HepG2 (cell line): ENCODE measurements around the gene KRT79. TPM values are rescaled to one million over a fixed set of nuclear protein-coding genes. Genes with fewer than 3 reads are reported as not detected.

Experiments used
- ATAC-seq: fragments of 200-7000 bp; cut with Tn5 transposase; 3 replicates; pipeline ENCODE4 v1.9.1; 2020; ENCODE audit warnings: mild to moderate bottlenecking, moderate library complexity
- BruUV-seq: library from RNA; stranded (reverse); fragments of 400-500 nt; replicated peaks from 2 replicates; lab custom pipeline; 2021; lab: Mats Ljungman, UMichigan
- CTCF ChIA-PET: fragments of 300-600 bp; formaldehyde crosslinking; extraction: SDS; loops from one replicate; lab custom pipeline; 2021; ENCODE audit warnings: low total read pairs, inconsistent platforms, low intra/inter-chr PET ratio; lab: Yijun Ruan, JAX
- POLR2A ChIA-PET: fragments of 350-600 bp; sonication (Branson Sonifier 250); formaldehyde crosslinking; loops from one replicate; lab custom pipeline; 2020; ENCODE audit warnings: antibody characterized with exemption, inconsistent platforms; lab: Yijun Ruan, JAX
- DNase-seq: peaks from one replicate; pipeline ENCODE4 v3.0.0-alpha.2; 2015; ENCODE audit warnings: low spot score
- FAIRE-seq: peaks from 3 replicates; lab custom pipeline; 2011; peaks lifted over from hg19 to GRCh38; lab: Jason Lieb, UNC
- H2AFZ ChIP-seq: one replicate; pipeline ENCODE4 v1.6.1; 2011; ENCODE audit warnings: low read length, inconsistent platforms
- H3K27ac ChIP-seq: fragments of 300-600 bp; 3 replicates; pipeline ENCODE4 v1.8.0; 2011; ENCODE audit warnings: mixed run types, mild to moderate bottlenecking, mixed read lengths, low read length, inconsistent platforms; ENCODE audit not compliant: insufficient read depth; ENCODE audit errors: extremely low read length
- H3K27me3 ChIP-seq, 2 experiments: fragments of 200-600 bp in 1 of 2; 2 replicates in 1 of 2; 3 replicates in 1 of 2; pipeline versions ENCODE4 v1.6.0 to v1.8.0; 2011; ENCODE audit warnings: low read length in 2 of 2, mild to moderate bottlenecking in 2 of 2, moderate library complexity in 2 of 2, inconsistent platforms in 1 of 2; ENCODE audit not compliant: insufficient read depth in 2 of 2, control insufficient read depth in 1 of 2
- H3K36me3 ChIP-seq, 2 experiments: fragments of 200-600 bp in 1 of 2; replicated peaks in 1 of 2; 2 replicates in 1 of 2; 3 replicates in 1 of 2; pipeline versions ENCODE4 v1.5.1 to v1.8.0; 2011; ENCODE audit warnings: low read length in 2 of 2, inconsistent platforms in 1 of 2; ENCODE audit not compliant: insufficient read depth in 2 of 2, control insufficient read depth in 1 of 2
- H3K4me1 ChIP-seq: 2 replicates; pipeline ENCODE4 v1.5.1; 2012; ENCODE audit warnings: low read length, inconsistent platforms; ENCODE audit not compliant: insufficient read depth
- H3K4me2 ChIP-seq: 2 replicates; pipeline ENCODE4 v1.6.0; 2011; ENCODE audit warnings: low read depth, low read length, inconsistent platforms
- H3K4me3 ChIP-seq, 3 experiments: fragments of 200-600 bp in 1 of 3; sonication (generic), shearing (Covaris generic) in 1 of 3; replicated peaks in 1 of 3; 2 replicates each; pipeline ENCODE4 v1.5.1; 2011 to 2016; ENCODE audit warnings: low read length in 3 of 3, inconsistent platforms in 2 of 3, low read depth in 2 of 3, mild to moderate bottlenecking in 2 of 3, control low read depth in 1 of 3, mixed read lengths in 1 of 3; ENCODE audit not compliant: insufficient read depth in 1 of 3
- H3K79me2 ChIP-seq: one replicate; pipeline ENCODE4 v1.6.1; 2011; ENCODE audit warnings: low read length, inconsistent platforms; ENCODE audit not compliant: insufficient read depth
- H3K9ac ChIP-seq: 2 replicates; pipeline ENCODE4 v1.6.0; 2011; ENCODE audit warnings: mild to moderate bottlenecking, low read depth, low read length, inconsistent platforms; ENCODE audit not compliant: insufficient read depth
- H3K9me3 ChIP-seq: 2 replicates; pipeline ENCODE4 v1.5.1; 2012; ENCODE audit warnings: mild to moderate bottlenecking, low read length
- H4K20me1 ChIP-seq: 2 replicates; pipeline ENCODE4 v1.6.0; 2011; ENCODE audit warnings: inconsistent platforms, mild to moderate bottlenecking, low read length, moderate library complexity; ENCODE audit not compliant: insufficient read depth
- AHDC1 ChIP-seq: sonication (generic); formaldehyde crosslinking; IDR thresholded peaks from 2 replicates; pipeline ENCODE4 v1.5.1; 2020; ENCODE audit warnings: mild to moderate bottlenecking, missing genetic modification reagents, borderline replicate concordance
- DRAP1 ChIP-seq: IDR thresholded peaks from 2 replicates; pipeline ENCODE4 v1.6.1; 2016; ENCODE audit warnings: missing genetic modification reagents, missing compliant biosample characterization
- FIP1L1 ChIP-seq: fragments of 200-400 bp; formaldehyde crosslinking; IDR thresholded peaks from 2 replicates; pipeline ENCODE4 v1.6.1; 2018; ENCODE audit warnings: low read depth, mild to moderate bottlenecking, low read length, moderate library complexity, borderline replicate concordance; ENCODE audit not compliant: insufficient read depth
- GMEB1 ChIP-seq: sonication (generic); formaldehyde crosslinking; IDR thresholded peaks from 2 replicates; pipeline ENCODE4 v1.5.1; 2020; ENCODE audit warnings: missing genetic modification reagents, mild to moderate bottlenecking, borderline replicate concordance
- JARID2 ChIP-seq: sonication (generic); formaldehyde crosslinking; IDR thresholded peaks from 2 replicates; pipeline ENCODE4 v1.8.1; 2023; ENCODE audit warnings: missing genetic modification reagents, inconsistent platforms; ENCODE audit not compliant: insufficient replicate concordance
- PAF1 ChIP-seq: IDR thresholded peaks from 2 replicates; pipeline ENCODE4 v1.6.1; 2016; ENCODE audit warnings: missing genetic modification reagents, missing compliant biosample characterization
- REL ChIP-seq: sonication (generic); formaldehyde crosslinking; conservative IDR thresholded peaks from 2 replicates; pipeline ENCODE4 v1.8.0; 2022; ENCODE audit warnings: mild to moderate bottlenecking, missing genetic modification reagents, moderate library complexity
- TIGD3 ChIP-seq: sonication (generic); formaldehyde crosslinking; IDR thresholded peaks from 2 replicates; pipeline ENCODE4 v1.5.1; 2020; ENCODE audit warnings: mild to moderate bottlenecking, missing genetic modification reagents, borderline replicate concordance
- ZMAT3 ChIP-seq: sonication (generic); formaldehyde crosslinking; conservative IDR thresholded peaks from 2 replicates; pipeline ENCODE4 v1.7.0; 2021; ENCODE audit warnings: missing genetic modification reagents
- ZNF101 ChIP-seq: sonication (generic); formaldehyde crosslinking; IDR thresholded peaks from 2 replicates; pipeline ENCODE4 v1.4.0; 2020; ENCODE audit warnings: mild to moderate bottlenecking, low read depth, missing genetic modification reagents, borderline replicate concordance
- ZNF296 ChIP-seq: sonication (generic); formaldehyde crosslinking; conservative IDR thresholded peaks from 2 replicates; pipeline ENCODE4 v1.5.0; 2020; ENCODE audit warnings: mild to moderate bottlenecking, missing genetic modification reagents
- ZNF503 ChIP-seq: sonication (generic); formaldehyde crosslinking; IDR thresholded peaks from 2 replicates; pipeline ENCODE4 v1.4.0; 2020; ENCODE audit warnings: missing genetic modification reagents
- ZNF7 ChIP-seq: IDR thresholded peaks from 2 replicates; pipeline ENCODE4 v1.6.1; 2016; ENCODE audit warnings: missing biosample characterization, missing genetic modification reagents
- WGBS: methylation state at CpG from one replicate; pipeline ENCODE4 v1.1.6; 2017; ENCODE audit warnings: low lambda C conversion rate; 5-methylcytosine and 5-hydroxymethylcytosine counted together
- in situ Hi-C: cut with HindIII; loops from 2 replicates; pipeline ENCODE4 v1.10.0; 2017; ENCODE audit warnings: low pct_unique_long_range_greater_than_20kb; ENCODE audit not compliant: extremely low pct_ligation_motif_present
- intact Hi-C: fragments of 100-400 bp; cut with micrococcal nuclease; formaldehyde crosslinking; loops from one replicate; pipeline ENCODE4 v1.10.0; 2022; ENCODE audit not compliant: unreplicated experiment
- polyA plus RNA-seq, 8 experiments: library from polyadenylated mRNA; depleted of rRNA in 3 of 8; stranded (reverse) in 7 of 8; unstranded in 1 of 8; fragments of >200 nt; fragmentation: Illumina TruSeq in 4 of 8; extraction: Trizol in 4 of 8; gene quantifications; 2 replicates each; pipeline versions ENCODE4 v1.2.1 to v1.2.3, GENCODE V29; 2011 to 2016; ENCODE audit warnings: low read depth in 4 of 8, missing spikeins in 1 of 8, mixed read lengths in 1 of 8; ENCODE audit not compliant: insufficient read depth in 1 of 8
- total RNA-seq, 5 experiments: library from RNA; depleted of rRNA; stranded (reverse); fragments of >200 nt; fragmentation: Illumina TruSeq; extraction: Trizol; gene quantifications; 2 replicates each; pipeline ENCODE4 v1.2.3, GENCODE V29; 2016; ENCODE audit warnings: low read depth in 1 of 5

KRT79 gene
- total and polyA plus RNA-seq, 2 of the 13 experiments (the other 11 are each of a cell fraction or from before 2014, with no cell fraction given), result 0.09 TPM; not detected in 1

GRCh38 chr12:52772772-52773171 lies 61.3 kb downstream of the KRT79 start:
- H3K27me3 ChIP-seq, result peaks cover 0 to 26% of the 10 kb centered on the region in 2 experiments; a peak in 4 of 5 replicates
- BruUV-seq, result no TSS peak
- no peak for DNase-seq
- CTCF ChIA-PET, result no interaction called here
- H3K9ac ChIP-seq, result no peak overlapping the region
- FAIRE-seq, result no peak
- no peaks in the 10 kb centered on the region for H3K36me3 ChIP-seq
- no peaks in the 10 kb centered on the region for H4K20me1 ChIP-seq
- H3K79me2 ChIP-seq, result no peaks in the 10 kb centered on the region
- H3K4me2 ChIP-seq, result no peak overlapping the region
- no peaks in the 10 kb centered on the region for H3K9me3 ChIP-seq
- no peak overlapping the region for H3K4me3 ChIP-seq
- in situ Hi-C loops, result no loop called here
- no peak overlapping the region for H3K27ac ChIP-seq
- ATAC-seq, result no peak
- 0% methylated on average over 3 of the region's 3 CpGs for WGBS
- H2AFZ ChIP-seq, result no peak overlapping the region
- no peaks in the 10 kb centered on the region for H3K4me1 ChIP-seq
- POLR2A ChIA-PET, result no interaction called here
- intact Hi-C loops, result no loop called here
- no peak for TF ChIP-seq REL (CRISPR knock-in tag)
- no peak for TF ChIP-seq ZMAT3 (CRISPR knock-in tag)
- no peak for TF ChIP-seq FIP1L1
- no peak for TF ChIP-seq PAF1 (CRISPR knock-in tag)
- no peak for TF ChIP-seq ZNF503 (CRISPR knock-in tag)
- no peak for TF ChIP-seq ZNF101 (CRISPR knock-in tag)
- no peak for TF ChIP-seq TIGD3 (CRISPR knock-in tag)
- no peak for TF ChIP-seq DRAP1 (CRISPR knock-in tag)
- no peak for TF ChIP-seq GMEB1 (CRISPR knock-in tag)
- no peak for TF ChIP-seq ZNF7 (CRISPR knock-in tag)
- TF ChIP-seq ZNF296 (CRISPR knock-in tag), result no peak
- TF ChIP-seq JARID2, result no peak
- no peak for TF ChIP-seq AHDC1 (CRISPR knock-in tag)
